HepG2 (cell line): ENCODE data around the gene MIA. TPM values are rescaled to one million over a fixed set of nuclear protein-coding genes. Genes with fewer than 3 reads are reported as not detected.

Experiments
- ATAC-seq: fragments of 200-7000 bp; cut with Tn5 transposase; 3 replicates; pipeline ENCODE4 v1.9.1; 2020; ENCODE audit warnings: mild to moderate bottlenecking, moderate library complexity
- BruUV-seq: library from RNA; stranded (reverse); fragments of 400-500 nt; replicated peaks from 2 replicates; lab custom pipeline; 2021; lab: Mats Ljungman, UMichigan
- CTCF ChIA-PET: fragments of 300-600 bp; formaldehyde crosslinking; extraction: SDS; loops from one replicate; lab custom pipeline; 2021; ENCODE audit warnings: low total read pairs, inconsistent platforms, low intra/inter-chr PET ratio; lab: Yijun Ruan, JAX
- POLR2A ChIA-PET: fragments of 350-600 bp; sonication (Branson Sonifier 250); formaldehyde crosslinking; loops from one replicate; lab custom pipeline; 2020; ENCODE audit warnings: antibody characterized with exemption, inconsistent platforms; lab: Yijun Ruan, JAX
- DNase-seq: peaks from one replicate; pipeline ENCODE4 v3.0.0-alpha.2; 2015; ENCODE audit warnings: low spot score
- FAIRE-seq: peaks from 3 replicates; lab custom pipeline; 2011; peaks lifted over from hg19 to GRCh38; lab: Jason Lieb, UNC
- H2AFZ ChIP-seq: one replicate; pipeline ENCODE4 v1.6.1; 2011; ENCODE audit warnings: low read length, inconsistent platforms
- H3K27ac ChIP-seq: fragments of 300-600 bp; 3 replicates; pipeline ENCODE4 v1.8.0; 2011; ENCODE audit warnings: mixed run types, mild to moderate bottlenecking, mixed read lengths, low read length, inconsistent platforms; ENCODE audit not compliant: insufficient read depth; ENCODE audit errors: extremely low read length
- H3K27me3 ChIP-seq, 2 experiments: fragments of 200-600 bp in 1 of 2; 2 replicates in 1 of 2; 3 replicates in 1 of 2; pipeline versions ENCODE4 v1.6.0 to v1.8.0; 2011; ENCODE audit warnings: low read length in 2 of 2, mild to moderate bottlenecking in 2 of 2, moderate library complexity in 2 of 2, inconsistent platforms in 1 of 2; ENCODE audit not compliant: insufficient read depth in 2 of 2, control insufficient read depth in 1 of 2
- H3K36me3 ChIP-seq, 2 experiments: fragments of 200-600 bp in 1 of 2; replicated peaks in 1 of 2; 2 replicates in 1 of 2; 3 replicates in 1 of 2; pipeline versions ENCODE4 v1.5.1 to v1.8.0; 2011; ENCODE audit warnings: low read length in 2 of 2, inconsistent platforms in 1 of 2; ENCODE audit not compliant: insufficient read depth in 2 of 2, control insufficient read depth in 1 of 2
- H3K4me1 ChIP-seq: 2 replicates; pipeline ENCODE4 v1.5.1; 2012; ENCODE audit warnings: low read length, inconsistent platforms; ENCODE audit not compliant: insufficient read depth
- H3K4me2 ChIP-seq: 2 replicates; pipeline ENCODE4 v1.6.0; 2011; ENCODE audit warnings: low read depth, low read length, inconsistent platforms
- H3K4me3 ChIP-seq, 3 experiments: fragments of 200-600 bp in 1 of 3; sonication (generic), shearing (Covaris generic) in 1 of 3; replicated peaks in 1 of 3; 2 replicates each; pipeline ENCODE4 v1.5.1; 2011 to 2016; ENCODE audit warnings: low read length in 3 of 3, inconsistent platforms in 2 of 3, low read depth in 2 of 3, mild to moderate bottlenecking in 2 of 3, control low read depth in 1 of 3, mixed read lengths in 1 of 3; ENCODE audit not compliant: insufficient read depth in 1 of 3
- H3K79me2 ChIP-seq: one replicate; pipeline ENCODE4 v1.6.1; 2011; ENCODE audit warnings: low read length, inconsistent platforms; ENCODE audit not compliant: insufficient read depth
- H3K9ac ChIP-seq: 2 replicates; pipeline ENCODE4 v1.6.0; 2011; ENCODE audit warnings: mild to moderate bottlenecking, low read depth, low read length, inconsistent platforms; ENCODE audit not compliant: insufficient read depth
- H3K9me3 ChIP-seq: 2 replicates; pipeline ENCODE4 v1.5.1; 2012; ENCODE audit warnings: mild to moderate bottlenecking, low read length
- H4K20me1 ChIP-seq: 2 replicates; pipeline ENCODE4 v1.6.0; 2011; ENCODE audit warnings: inconsistent platforms, mild to moderate bottlenecking, low read length, moderate library complexity; ENCODE audit not compliant: insufficient read depth
- CERS6 ChIP-seq: sonication (generic); formaldehyde crosslinking; IDR thresholded peaks from 2 replicates; pipeline ENCODE4 v1.5.0; 2020; ENCODE audit warnings: missing genetic modification reagents
- CHD4 ChIP-seq: fragments of 200-600 bp; sonication (generic); IDR thresholded peaks from 2 replicates; pipeline ENCODE4 v1.7.0; 2017; ENCODE audit warnings: mild to moderate bottlenecking, low read length, borderline replicate concordance
- HES4 ChIP-seq: sonication (generic); formaldehyde crosslinking; IDR thresholded peaks from 2 replicates; pipeline ENCODE4 v1.9.0; 2021; ENCODE audit warnings: mild to moderate bottlenecking, missing genetic modification reagents, borderline replicate concordance
- HNRNPH1 ChIP-seq: fragments of 200-400 bp; formaldehyde crosslinking; optimal IDR thresholded peaks from 2 replicates; pipeline ENCODE3; 2017; ENCODE audit warnings: mild to moderate bottlenecking, low read depth, low read length
- IKZF1 ChIP-seq: fragments of 450-650 bp; IDR thresholded peaks from 2 replicates; pipeline ENCODE4 v1.7.1; 2016
- MTF1 ChIP-seq: sonication (generic); formaldehyde crosslinking; IDR thresholded peaks from 2 replicates; pipeline ENCODE4 v1.5.0; 2020; ENCODE audit warnings: missing genetic modification reagents
- MZF1 ChIP-seq: sonication (generic); formaldehyde crosslinking; IDR thresholded peaks from 2 replicates; pipeline ENCODE4 v1.8.1; 2023; ENCODE audit warnings: mild to moderate bottlenecking, missing genetic modification reagents, borderline replicate concordance
- PHF5A ChIP-seq: IDR thresholded peaks from one replicate; pipeline ENCODE4 v1.6.1; 2018; ENCODE audit warnings: low read depth, missing genetic modification reagents; ENCODE audit not compliant: unreplicated experiment
- ZNF12 ChIP-seq: sonication (generic); formaldehyde crosslinking; IDR thresholded peaks from 2 replicates; pipeline ENCODE4 v1.5.0; 2020; ENCODE audit warnings: missing genetic modification reagents
- ZNF549 ChIP-seq: sonication (generic); formaldehyde crosslinking; IDR thresholded peaks from 2 replicates; pipeline ENCODE4 v1.5.0; 2020; ENCODE audit warnings: missing genetic modification reagents
- ZNF557 ChIP-seq: sonication (generic); formaldehyde crosslinking; IDR thresholded peaks from 2 replicates; pipeline ENCODE4 v1.4.0; 2020; ENCODE audit warnings: missing genetic modification reagents
- ZNF672 ChIP-seq: sonication (generic); formaldehyde crosslinking; IDR thresholded peaks from 2 replicates; pipeline ENCODE4 v1.8.1; 2022; ENCODE audit warnings: missing genetic modification reagents
- WGBS: methylation state at CpG from one replicate; pipeline ENCODE4 v1.1.6; 2017; ENCODE audit warnings: low lambda C conversion rate; 5-methylcytosine and 5-hydroxymethylcytosine counted together
- in situ Hi-C: cut with HindIII; loops from 2 replicates; pipeline ENCODE4 v1.10.0; 2017; ENCODE audit warnings: low pct_unique_long_range_greater_than_20kb; ENCODE audit not compliant: extremely low pct_ligation_motif_present
- intact Hi-C: fragments of 100-400 bp; cut with micrococcal nuclease; formaldehyde crosslinking; loops from one replicate; pipeline ENCODE4 v1.10.0; 2022; ENCODE audit not compliant: unreplicated experiment
- polyA plus RNA-seq, 8 experiments: library from polyadenylated mRNA; depleted of rRNA in 3 of 8; stranded (reverse) in 7 of 8; unstranded in 1 of 8; fragments of >200 nt; fragmentation: Illumina TruSeq in 4 of 8; extraction: Trizol in 4 of 8; gene quantifications; 2 replicates each; pipeline versions ENCODE4 v1.2.1 to v1.2.3, GENCODE V29; 2011 to 2016; ENCODE audit warnings: low read depth in 4 of 8, missing spikeins in 1 of 8, mixed read lengths in 1 of 8; ENCODE audit not compliant: insufficient read depth in 1 of 8
- total RNA-seq, 5 experiments: library from RNA; depleted of rRNA; stranded (reverse); fragments of >200 nt; fragmentation: Illumina TruSeq; extraction: Trizol; gene quantifications; 2 replicates each; pipeline ENCODE4 v1.2.3, GENCODE V29; 2016; ENCODE audit warnings: low read depth in 1 of 5
- TF ChIP-seq, protein P1 (sequence below): sonication (generic); formaldehyde crosslinking; IDR thresholded peaks from 2 replicates; pipeline ENCODE4 v1.8.0; 2022; ENCODE audit warnings: missing genetic modification reagents, mild to moderate bottlenecking, moderate library complexity, borderline replicate concordance
- TF ChIP-seq, protein P2 (sequence below): sonication (generic); formaldehyde crosslinking; IDR thresholded peaks from 2 replicates; pipeline ENCODE4 v1.8.1; 2022; ENCODE audit warnings: low read depth, mild to moderate bottlenecking, missing genetic modification reagents

MIA gene
- total and polyA plus RNA-seq, 2 of the 13 experiments (the other 11 are each of a cell fraction or from before 2014, with no cell fraction given): 0.61 TPM; not detected in 1

GRCh38 chr19:40742886-40743285, 32.4 kb upstream of the MIA start:
- Histone ChIP-seq H3K27me3 (no peaks in the 10 kb centered on the region), H3K4me2 (no peak overlapping the region), H3K4me1 (peaks cover 23% of the 10 kb centered on the region), H2AFZ (no peak overlapping the region), H3K36me3 (peaks cover 0 to 17% of the 10 kb centered on the region in 2 experiments; a peak in 4 of 5 replicates), H3K9me3 (no peaks in the 10 kb centered on the region), H3K4me3 (no peak overlapping the region), H3K27ac (no peak overlapping the region), H4K20me1 (no peaks in the 10 kb centered on the region), H3K9ac (no peak overlapping the region), H3K79me2 (no peaks in the 10 kb centered on the region)
- DNase-seq (no peak), FAIRE-seq (no peak), ATAC-seq (no peak)
- TF ChIP-seq, protein P1, sequence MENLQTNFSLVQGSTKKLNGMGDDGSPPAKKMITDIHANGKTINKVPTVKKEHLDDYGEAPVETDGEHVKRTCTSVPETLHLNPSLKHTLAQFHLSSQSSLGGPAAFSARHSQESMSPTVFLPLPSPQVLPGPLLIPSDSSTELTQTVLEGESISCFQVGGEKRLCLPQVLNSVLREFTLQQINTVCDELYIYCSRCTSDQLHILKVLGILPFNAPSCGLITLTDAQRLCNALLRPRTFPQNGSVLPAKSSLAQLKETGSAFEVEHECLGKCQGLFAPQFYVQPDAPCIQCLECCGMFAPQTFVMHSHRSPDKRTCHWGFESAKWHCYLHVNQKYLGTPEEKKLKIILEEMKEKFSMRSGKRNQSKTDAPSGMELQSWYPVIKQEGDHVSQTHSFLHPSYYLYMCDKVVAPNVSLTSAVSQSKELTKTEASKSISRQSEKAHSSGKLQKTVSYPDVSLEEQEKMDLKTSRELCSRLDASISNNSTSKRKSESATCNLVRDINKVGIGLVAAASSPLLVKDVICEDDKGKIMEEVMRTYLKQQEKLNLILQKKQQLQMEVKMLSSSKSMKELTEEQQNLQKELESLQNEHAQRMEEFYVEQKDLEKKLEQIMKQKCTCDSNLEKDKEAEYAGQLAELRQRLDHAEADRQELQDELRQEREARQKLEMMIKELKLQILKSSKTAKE: no peak
- no peak for TF ChIP-seq HES4 (CRISPR knock-in tag)
- TF ChIP-seq PHF5A (CRISPR knock-in tag): no peak
- no peak for TF ChIP-seq ZNF672 (CRISPR knock-in tag)
- no peak for TF ChIP-seq IKZF1
- TF ChIP-seq MZF1 (CRISPR knock-in tag): no peak
- TF ChIP-seq CERS6 (CRISPR knock-in tag): no peak
- TF ChIP-seq ZNF549 (CRISPR knock-in tag): no peak
- no peak for TF ChIP-seq HNRNPH1
- TF ChIP-seq ZNF12: no peak
- TF ChIP-seq MTF1 (CRISPR knock-in tag): no peak
- no peak for TF ChIP-seq CHD4
- no peak for TF ChIP-seq ZNF557 (CRISPR knock-in tag)
- TF ChIP-seq, protein P2, sequence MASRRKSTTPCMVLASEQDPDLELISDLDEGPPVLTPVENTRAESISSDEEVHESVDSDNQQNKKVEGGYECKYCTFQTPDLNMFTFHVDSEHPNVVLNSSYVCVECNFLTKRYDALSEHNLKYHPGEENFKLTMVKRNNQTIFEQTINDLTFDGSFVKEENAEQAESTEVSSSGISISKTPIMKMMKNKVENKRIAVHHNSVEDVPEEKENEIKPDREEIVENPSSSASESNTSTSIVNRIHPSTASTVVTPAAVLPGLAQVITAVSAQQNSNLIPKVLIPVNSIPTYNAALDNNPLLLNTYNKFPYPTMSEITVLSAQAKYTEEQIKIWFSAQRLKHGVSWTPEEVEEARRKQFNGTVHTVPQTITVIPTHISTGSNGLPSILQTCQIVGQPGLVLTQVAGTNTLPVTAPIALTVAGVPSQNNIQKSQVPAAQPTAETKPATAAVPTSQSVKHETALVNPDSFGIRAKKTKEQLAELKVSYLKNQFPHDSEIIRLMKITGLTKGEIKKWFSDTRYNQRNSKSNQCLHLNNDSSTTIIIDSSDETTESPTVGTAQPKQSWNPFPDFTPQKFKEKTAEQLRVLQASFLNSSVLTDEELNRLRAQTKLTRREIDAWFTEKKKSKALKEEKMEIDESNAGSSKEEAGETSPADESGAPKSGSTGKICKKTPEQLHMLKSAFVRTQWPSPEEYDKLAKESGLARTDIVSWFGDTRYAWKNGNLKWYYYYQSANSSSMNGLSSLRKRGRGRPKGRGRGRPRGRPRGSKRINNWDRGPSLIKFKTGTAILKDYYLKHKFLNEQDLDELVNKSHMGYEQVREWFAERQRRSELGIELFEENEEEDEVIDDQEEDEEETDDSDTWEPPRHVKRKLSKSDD: no peak
- in situ Hi-C loops: no loop called here
- intact Hi-C loops: no loop called here
- 97% methylated on average over 8 of the region's 12 CpGs for WGBS
- no TSS peak for BruUV-seq
- CTCF ChIA-PET: no interaction called here
- POLR2A ChIA-PET: interaction anchor here (0.8 to 2.3 kb wide), 5 partner anchors 7 to 56 kb away, joined by 3 to 8 read pairs (median 4); partner anchors contain the start of genes ACTMAP, EGLN2 and RAB4B
